Pericardium fibroblast (primary cell): ENCODE measurements around the gene HCN1. TPM values are rescaled to one million over a fixed set of nuclear protein-coding genes. Genes with fewer than 3 reads are reported as not detected.

Source experiments
- total RNA-seq: library from RNA; depleted of rRNA; stranded (reverse); fragments of >200 nt; gene quantifications from 2 replicates; pipeline ENCODE4 v1.2.3, GENCODE V29; 2015

Gene HCN1
- total RNA-seq = not detected in 2 replicates

GRCh38 chr5:45696206-45696836 is at the start of gene HCN1:
HCN1 (minus strand) TSS chr5:45696380.

